ENCODE measurements around the gene MAPK14.

MAPK14 gene

GRCh38 chr6:36139991-36140710 lies 112.5 kb downstream of the MAPK14 start:
- TF ChIP-seq CTCF (IDR thresholded peaks at IDR 0.05; ENCODE audit: low read length, missing control alignments) = no peak
- no peak overlapping the region for H3K4me3 ChIP-seq (replicated peaks; ENCODE audit: low read depth, low read length)
- DNase-seq (ENCODE audit: low read depth) = no peak

DNA sequence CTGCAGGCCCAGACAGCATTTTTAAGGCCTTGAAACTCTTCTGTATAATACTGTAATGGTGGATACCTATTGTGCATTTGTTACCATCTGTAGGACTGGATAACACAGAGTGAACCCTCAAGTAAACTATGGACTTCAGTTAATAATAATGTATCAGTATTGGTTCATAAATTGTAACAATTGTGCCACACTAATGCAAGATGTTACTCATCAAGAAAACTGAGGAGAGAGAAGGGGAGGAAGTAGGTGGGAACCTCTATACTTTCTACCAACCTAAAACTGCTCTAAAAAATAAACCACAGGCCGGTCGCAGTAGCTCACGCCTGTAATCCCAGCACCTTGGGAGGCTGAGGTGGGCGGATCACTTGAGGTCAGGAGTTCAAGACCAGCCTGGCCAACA lies 113.5 kb downstream of the MAPK14 start:
- DNase-seq (ENCODE audit: low read depth) = no peak
- H3K4me3 ChIP-seq (replicated peaks; ENCODE audit: low read depth, low read length) = no peak overlapping the region
- no peak for TF ChIP-seq CTCF (IDR thresholded peaks at IDR 0.05; ENCODE audit: low read length, missing control alignments)

DNA sequence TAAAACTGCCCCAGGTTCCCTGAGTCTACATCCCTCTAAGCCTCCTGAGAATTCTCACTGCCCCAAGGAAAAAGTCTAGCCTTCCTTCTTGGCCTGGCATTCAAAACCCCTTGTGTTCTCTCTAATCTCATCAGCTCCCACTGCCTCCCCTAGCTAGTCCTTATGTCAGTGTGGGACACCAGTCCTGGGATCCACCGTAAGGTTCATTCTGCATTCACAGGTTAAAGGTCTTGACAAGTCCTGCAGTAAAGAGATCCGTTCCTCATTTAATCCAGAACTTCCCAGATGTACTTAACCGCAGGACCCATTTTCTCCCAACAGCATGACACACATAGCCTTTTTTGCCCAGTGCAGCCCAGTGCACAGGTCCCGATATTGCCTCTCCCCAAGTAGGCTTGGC lies 114.4 kb downstream of the MAPK14 start:
- no peak for TF ChIP-seq CTCF (IDR thresholded peaks at IDR 0.05; ENCODE audit: low read length, missing control alignments)
- DNase-seq (ENCODE audit: low read depth) = no peak
- H3K4me3 ChIP-seq (replicated peaks; ENCODE audit: low read depth, low read length) = no peak overlapping the region

DNA sequence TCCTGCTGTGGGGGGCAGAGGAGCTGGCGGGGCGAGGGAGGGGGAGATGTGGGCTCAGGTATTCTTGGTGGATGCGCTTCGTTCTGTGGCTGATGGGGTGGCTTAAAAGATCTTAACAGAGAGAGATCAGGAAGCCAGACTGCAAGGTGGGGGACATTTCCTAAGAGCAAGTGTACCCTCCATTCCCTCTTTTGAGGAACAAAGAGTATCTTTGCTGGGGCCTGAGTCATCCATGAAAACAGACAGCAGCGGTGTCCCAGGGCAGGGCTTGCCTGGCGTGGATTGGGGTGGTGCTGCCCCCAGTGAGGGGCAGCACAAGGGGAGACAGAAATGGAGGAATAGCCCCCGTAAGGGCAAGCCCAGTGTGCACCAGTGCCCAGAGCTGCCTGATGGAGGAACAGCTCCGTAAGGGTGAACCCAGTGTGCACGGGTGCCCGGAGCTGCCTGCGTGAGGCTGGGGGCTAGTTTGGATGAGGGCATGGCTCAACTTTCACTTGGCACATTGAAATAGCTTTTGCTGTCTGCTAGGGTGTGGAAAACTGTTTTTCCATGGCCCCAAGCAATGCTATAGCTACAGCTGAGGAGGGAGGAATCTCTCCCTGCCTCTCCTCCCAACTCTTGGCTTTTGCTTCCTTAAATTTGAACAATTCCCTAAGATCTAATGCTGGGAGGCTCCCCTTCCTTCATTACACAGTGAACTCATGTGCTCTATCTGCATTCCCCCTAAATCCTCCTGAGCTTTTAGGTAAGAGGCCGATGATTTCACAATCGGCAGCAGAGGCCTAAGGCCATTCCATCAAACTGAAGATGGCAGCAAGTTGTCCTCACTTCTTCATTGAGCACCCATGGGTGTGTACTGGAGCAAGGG lies 115.6 kb downstream of the MAPK14 start:
- no peak overlapping the region for H3K4me3 ChIP-seq (replicated peaks; ENCODE audit: low read depth, low read length)
- TF ChIP-seq CTCF (IDR thresholded peaks at IDR 0.05; ENCODE audit: low read length, missing control alignments) = no peak
- no peak for DNase-seq (ENCODE audit: low read depth)

- no peak overlapping the region for H3K4me3 ChIP-seq (replicated peaks; ENCODE audit: low read depth, low read length)
- no peak for DNase-seq (ENCODE audit: low read depth)
- TF ChIP-seq CTCF (IDR thresholded peaks at IDR 0.05; ENCODE audit: low read length, missing control alignments) = no peak
Observed at GRCh38 chr6:36145495-36145894, 117.9 kb downstream of the MAPK14 start.

DNA sequence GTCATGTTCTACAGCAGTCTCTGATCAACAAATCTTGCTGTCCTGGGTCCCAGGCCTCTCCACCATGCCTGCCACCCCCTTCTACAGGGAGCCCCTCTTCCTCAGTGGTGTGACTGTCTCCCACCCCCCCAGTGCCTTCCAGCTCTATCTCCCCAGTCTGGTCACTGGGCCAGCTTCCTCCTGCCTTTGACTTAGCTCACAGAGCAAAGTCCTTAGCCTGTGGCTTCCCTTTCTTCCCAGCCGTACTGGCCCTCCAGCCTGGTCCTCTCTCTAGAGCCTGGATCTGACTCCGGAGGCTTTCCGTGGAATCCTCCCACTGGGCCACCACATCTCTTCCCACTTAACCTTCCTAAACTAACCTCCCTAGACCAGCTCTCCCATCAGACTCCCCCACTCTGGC lies 119.7 kb downstream of the MAPK14 start:
- H3K4me3 ChIP-seq (replicated peaks; ENCODE audit: low read depth, low read length) = no peak overlapping the region
- DNase-seq (ENCODE audit: low read depth) = no peak
- TF ChIP-seq CTCF (IDR thresholded peaks at IDR 0.05; ENCODE audit: low read length, missing control alignments) = no peak

Measured in fibroblast of pulmonary artery (primary cell).